ENCODE results near the gene RPL10A. TPM values are rescaled to one million over a fixed set of nuclear protein-coding genes. Genes with fewer than 3 reads are reported as not detected.
A peak's percentile ranks its signal among the peaks of the same experiment; 100 is the strongest.

RPL10A gene
- total RNA-seq, 2 experiments from 2014 or later = 1,373 to 1,398 TPM

GRCh38 chr6:35473075-35473849 is 5.1 kb downstream of the RPL10A start:
- Mint-ChIP-seq H3K36me3 (peaks cover 19% of the 10 kb centered on the region), H3K9me3 (no peaks in the 10 kb centered on the region), H3K4me3 (no peak overlapping the region), H3K4me1 (peaks cover 28% of the 10 kb centered on the region), H3K27ac (peak overlapping the region; percentile 48), H3K27me3 (no peaks in the 10 kb centered on the region)
- POLR2A ChIA-PET = no interaction called here
- DNase-seq (no peak), ATAC-seq (ENCODE audit: low read depth) (no peak)

- no peak overlapping the region for H3K4me3 Mint-ChIP-seq
- H3K36me3 Mint-ChIP-seq = peaks cover 19% of the 10 kb centered on the region
- no peak overlapping the region for H3K27ac Mint-ChIP-seq
- POLR2A ChIA-PET = interaction anchor here (0.6 kb wide), 1 partner anchor 10 kb away, joined by 4 read pairs; no protein-coding TSS in a partner anchor
- peaks cover 28% of the 10 kb centered on the region for H3K4me1 Mint-ChIP-seq
- ATAC-seq (ENCODE audit: low read depth) (no peak), DNase-seq (no peak)
- no peaks in the 10 kb centered on the region for H3K9me3 Mint-ChIP-seq
- H3K27me3 Mint-ChIP-seq = no peaks in the 10 kb centered on the region
Measured at GRCh38 chr6:35473850-35474130, 5.6 kb downstream of the RPL10A start.

- Mint-ChIP-seq H3K36me3 (peaks cover 16% of the 10 kb centered on the region), H3K27me3 (no peaks in the 10 kb centered on the region), H3K4me1 (peaks cover 27% of the 10 kb centered on the region), H3K27ac (no peak overlapping the region), H3K9me3 (no peaks in the 10 kb centered on the region), H3K4me3 (no peak overlapping the region)
- POLR2A ChIA-PET = interaction anchor here (0.6 kb wide), 1 partner anchor 10 kb away, joined by 4 read pairs; no protein-coding TSS in a partner anchor
- DNase-seq (no peak), ATAC-seq (ENCODE audit: low read depth) (no peak)
Measured at GRCh38 chr6:35474131-35474941, 6.1 kb downstream of the RPL10A start.

GRCh38 chr6:35474942-35475570 is 6.9 kb downstream of the RPL10A start:
- Mint-ChIP-seq H3K9me3 (no peaks in the 10 kb centered on the region), H3K27ac (no peak overlapping the region), H3K4me1 (peaks cover 20% of the 10 kb centered on the region), H3K27me3 (no peaks in the 10 kb centered on the region), H3K36me3 (peaks cover 8% of the 10 kb centered on the region), H3K4me3 (no peak overlapping the region)
- POLR2A ChIA-PET = no interaction called here
- no peak for DNase-seq
- ATAC-seq (ENCODE audit: low read depth) = no peak

GRCh38 chr6:35475573-35475972 is 7.4 kb downstream of the RPL10A start:
- ATAC-seq (ENCODE audit: low read depth) (no peak), DNase-seq (no peak)
- Mint-ChIP-seq H3K4me3 (no peak overlapping the region), H3K27me3 (peaks cover 2% of the 10 kb centered on the region), H3K36me3 (peaks cover 4% of the 10 kb centered on the region), H3K4me1 (peaks cover 15% of the 10 kb centered on the region), H3K9me3 (no peaks in the 10 kb centered on the region), H3K27ac (no peak overlapping the region)
- POLR2A ChIA-PET = no interaction called here

- Mint-ChIP-seq H3K4me1 (peaks cover 12% of the 10 kb centered on the region), H3K27me3 (peaks cover 2% of the 10 kb centered on the region), H3K4me3 (no peak overlapping the region), H3K27ac (no peak overlapping the region), H3K9me3 (no peaks in the 10 kb centered on the region), H3K36me3 (peaks cover 1% of the 10 kb centered on the region)
- no peak for ATAC-seq (ENCODE audit: low read depth)
- no peak for DNase-seq
- POLR2A ChIA-PET = no interaction called here
Measured at GRCh38 chr6:35476004-35476403, 7.8 kb downstream of the RPL10A start.

GRCh38 chr6:35477028-35477427 is 8.8 kb downstream of the RPL10A start:
- H3K27me3 Mint-ChIP-seq = peaks cover 5% of the 10 kb centered on the region
- DNase-seq = no peak
- no peak for ATAC-seq (ENCODE audit: low read depth)
- no peak overlapping the region for H3K4me3 Mint-ChIP-seq
- H3K4me1 Mint-ChIP-seq = peaks cover 4% of the 10 kb centered on the region
- H3K36me3 Mint-ChIP-seq = peaks cover 1% of the 10 kb centered on the region
- POLR2A ChIA-PET = interaction anchor here (0.6 to 1.2 kb wide), 2 partner anchors 12 to 64 kb away, joined by 3 to 4 read pairs; no protein-coding TSS in a partner anchor
- no peaks in the 10 kb centered on the region for H3K9me3 Mint-ChIP-seq
- no peak overlapping the region for H3K27ac Mint-ChIP-seq

GRCh38 chr6:35477551-35478179 is 9.5 kb downstream of the RPL10A start:
- ATAC-seq (ENCODE audit: low read depth) = no peak
- no peak overlapping the region for H3K27ac Mint-ChIP-seq
- peaks cover 1% of the 10 kb centered on the region for H3K36me3 Mint-ChIP-seq

GRCh38 chr6:35478259-35478658 is 10.1 kb downstream of the RPL10A start:
- no peak overlapping the region for H3K4me3 Mint-ChIP-seq
- POLR2A ChIA-PET = interaction anchor here (1.2 kb wide), 1 partner anchor 11 kb away, joined by 4 read pairs; no protein-coding TSS in a partner anchor
- no peaks in the 10 kb centered on the region for H3K9me3 Mint-ChIP-seq
- no peaks in the 10 kb centered on the region for H3K36me3 Mint-ChIP-seq
- H3K27ac Mint-ChIP-seq = no peak overlapping the region
- H3K4me1 Mint-ChIP-seq = no peaks in the 10 kb centered on the region
- no peak for DNase-seq
- peaks cover 5% of the 10 kb centered on the region for H3K27me3 Mint-ChIP-seq
- ATAC-seq (ENCODE audit: low read depth) = no peak

More at GRCh38 chr6:35477551-35478179, 9.5 kb downstream of the RPL10A start:
- POLR2A ChIA-PET = interaction anchor here (0.6 to 1.2 kb wide), 2 partner anchors 11 to 63 kb away, joined by 3 to 4 read pairs; no protein-coding TSS in a partner anchor
- H3K4me1 Mint-ChIP-seq = peaks cover 1% of the 10 kb centered on the region
- H3K27me3 Mint-ChIP-seq = peaks cover 5% of the 10 kb centered on the region
- H3K9me3 Mint-ChIP-seq = no peaks in the 10 kb centered on the region
- DNase-seq = no peak
- H3K4me3 Mint-ChIP-seq = no peak overlapping the region

- no peak for ATAC-seq (ENCODE audit: low read depth)
- Mint-ChIP-seq H3K36me3 (no peaks in the 10 kb centered on the region), H3K9me3 (no peaks in the 10 kb centered on the region), H3K27me3 (peaks cover 5% of the 10 kb centered on the region), H3K4me3 (no peak overlapping the region), H3K27ac (no peak overlapping the region), H3K4me1 (no peaks in the 10 kb centered on the region)
- no peak for DNase-seq
- POLR2A ChIA-PET = no interaction called here
Measured at GRCh38 chr6:35480176-35480575, 12.0 kb downstream of the RPL10A start.

GRCh38 chr6:35481226-35481625 is 13.0 kb downstream of the RPL10A start:
- Mint-ChIP-seq H3K36me3 (no peaks in the 10 kb centered on the region), H3K9me3 (no peaks in the 10 kb centered on the region), H3K4me3 (no peak overlapping the region), H3K27ac (no peak overlapping the region), H3K27me3 (peaks cover 5% of the 10 kb centered on the region), H3K4me1 (no peaks in the 10 kb centered on the region)
- DNase-seq (no peak), ATAC-seq (ENCODE audit: low read depth) (no peak)
- POLR2A ChIA-PET = no interaction called here

GRCh38 chr6:35483062-35483461 is 14.9 kb downstream of the RPL10A start:
- POLR2A ChIA-PET = no interaction called here
- DNase-seq (no peak), ATAC-seq (ENCODE audit: low read depth) (no peak)
- Mint-ChIP-seq H3K4me1 (peaks cover 2% of the 10 kb centered on the region), H3K27ac (no peak overlapping the region), H3K9me3 (no peaks in the 10 kb centered on the region), H3K4me3 (no peak overlapping the region), H3K27me3 (peaks cover 5% of the 10 kb centered on the region), H3K36me3 (no peaks in the 10 kb centered on the region)

- POLR2A ChIA-PET = no interaction called here
- H3K27me3 Mint-ChIP-seq = peaks cover 5% of the 10 kb centered on the region
- H3K4me3 Mint-ChIP-seq = no peak overlapping the region
- no peak overlapping the region for H3K27ac Mint-ChIP-seq
- no peaks in the 10 kb centered on the region for H3K36me3 Mint-ChIP-seq
- H3K4me1 Mint-ChIP-seq = peaks cover 3% of the 10 kb centered on the region
- no peak for DNase-seq
- no peak for ATAC-seq (ENCODE audit: low read depth)
- H3K9me3 Mint-ChIP-seq = no peaks in the 10 kb centered on the region
Measured at GRCh38 chr6:35483490-35483889, 15.3 kb downstream of the RPL10A start.
